GM18951 (cell line): ENCODE measurements around the gene MX2.
"Not testable (repeated sequence)": the region's sequence is repeated elsewhere in the genome, so short reads cannot be mapped to it uniquely, and the experiment has no call there.

ENCODE experiments used
- POLR2A ChIP-seq: IDR thresholded peaks from 4 replicates; pipeline ENCODE4 v1.6.1; 2011; ENCODE audit warnings: mild to moderate bottlenecking; ENCODE audit not compliant: insufficient read length, insufficient read depth; ENCODE audit errors: extremely low read depth
- in situ Hi-C: fragments of 300-500 bp; cut with MboI; formaldehyde crosslinking; loops from one replicate; pipeline ENCODE4 v1.12.0; 2022; ENCODE audit warnings: low sequenced_read_pairs, mixed read lengths, inconsistent platforms; ENCODE audit not compliant: unreplicated experiment

The MX2 gene, protein sequence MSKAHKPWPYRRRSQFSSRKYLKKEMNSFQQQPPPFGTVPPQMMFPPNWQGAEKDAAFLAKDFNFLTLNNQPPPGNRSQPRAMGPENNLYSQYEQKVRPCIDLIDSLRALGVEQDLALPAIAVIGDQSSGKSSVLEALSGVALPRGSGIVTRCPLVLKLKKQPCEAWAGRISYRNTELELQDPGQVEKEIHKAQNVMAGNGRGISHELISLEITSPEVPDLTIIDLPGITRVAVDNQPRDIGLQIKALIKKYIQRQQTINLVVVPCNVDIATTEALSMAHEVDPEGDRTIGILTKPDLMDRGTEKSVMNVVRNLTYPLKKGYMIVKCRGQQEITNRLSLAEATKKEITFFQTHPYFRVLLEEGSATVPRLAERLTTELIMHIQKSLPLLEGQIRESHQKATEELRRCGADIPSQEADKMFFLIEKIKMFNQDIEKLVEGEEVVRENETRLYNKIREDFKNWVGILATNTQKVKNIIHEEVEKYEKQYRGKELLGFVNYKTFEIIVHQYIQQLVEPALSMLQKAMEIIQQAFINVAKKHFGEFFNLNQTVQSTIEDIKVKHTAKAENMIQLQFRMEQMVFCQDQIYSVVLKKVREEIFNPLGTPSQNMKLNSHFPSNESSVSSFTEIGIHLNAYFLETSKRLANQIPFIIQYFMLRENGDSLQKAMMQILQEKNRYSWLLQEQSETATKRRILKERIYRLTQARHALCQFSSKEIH

GRCh38 chr21:41361786-41362604, at the start of gene MX2:
TSS of gene MX2 (plus strand) at chr21:41362027. CDS start at chr21:41376907, 14,880 bp downstream.
- in situ Hi-C loops: no loop called here
- TF ChIP-seq POLR2A: peak; percentile 63

- in situ Hi-C loops: not testable (repeated sequence)
Observed at GRCh38 chr21:41313285-41314164, 48.3 kb upstream of the MX2 start.

GRCh38 chr21:41315726-41316125, 46.1 kb upstream of the MX2 start:
- in situ Hi-C loops: no loop called here
- no peak for TF ChIP-seq POLR2A

- in situ Hi-C loops: no loop called here
- no peak for TF ChIP-seq POLR2A
Observed at GRCh38 chr21:41316200-41317062, 45.4 kb upstream of the MX2 start, which contains the start of gene FAM3B. TSS of gene FAM3B (plus strand) at chr21:41316801. CDS start at chr21:41316880, 79 bp downstream.

- in situ Hi-C loops: no loop called here
- no peak for TF ChIP-seq POLR2A
Observed at GRCh38 chr21:41317063-41317392, 44.8 kb upstream of the MX2 start.

GRCh38 chr21:41317458-41317857, 44.4 kb upstream of the MX2 start:
- in situ Hi-C loops: no loop called here
- no peak for TF ChIP-seq POLR2A

DNA sequence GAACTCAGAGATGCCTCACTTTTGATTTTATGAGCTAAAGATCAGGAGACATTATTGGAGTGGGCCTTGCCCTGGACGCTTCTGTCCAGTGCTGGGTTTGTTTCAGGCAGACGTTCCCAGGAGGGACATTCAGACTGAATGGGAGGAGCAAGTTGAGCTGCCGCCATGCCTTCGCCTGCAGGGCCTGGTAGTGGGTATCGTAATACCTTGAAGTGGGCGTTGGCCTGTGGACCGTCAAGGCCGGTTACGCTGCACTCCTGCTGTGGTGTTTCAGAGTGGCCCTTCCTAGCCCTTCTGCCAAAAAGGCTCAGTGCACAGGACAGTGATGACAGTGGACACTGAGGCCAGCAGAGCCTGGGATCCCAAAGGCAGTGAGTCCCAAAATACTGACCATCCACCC, 43.6 kb upstream of the MX2 start:
- no peak for TF ChIP-seq POLR2A
- in situ Hi-C loops: no loop called here

- in situ Hi-C loops: no loop called here
- no peak for TF ChIP-seq POLR2A
Observed at GRCh38 chr21:41319273-41319672, 42.6 kb upstream of the MX2 start.

DNA sequence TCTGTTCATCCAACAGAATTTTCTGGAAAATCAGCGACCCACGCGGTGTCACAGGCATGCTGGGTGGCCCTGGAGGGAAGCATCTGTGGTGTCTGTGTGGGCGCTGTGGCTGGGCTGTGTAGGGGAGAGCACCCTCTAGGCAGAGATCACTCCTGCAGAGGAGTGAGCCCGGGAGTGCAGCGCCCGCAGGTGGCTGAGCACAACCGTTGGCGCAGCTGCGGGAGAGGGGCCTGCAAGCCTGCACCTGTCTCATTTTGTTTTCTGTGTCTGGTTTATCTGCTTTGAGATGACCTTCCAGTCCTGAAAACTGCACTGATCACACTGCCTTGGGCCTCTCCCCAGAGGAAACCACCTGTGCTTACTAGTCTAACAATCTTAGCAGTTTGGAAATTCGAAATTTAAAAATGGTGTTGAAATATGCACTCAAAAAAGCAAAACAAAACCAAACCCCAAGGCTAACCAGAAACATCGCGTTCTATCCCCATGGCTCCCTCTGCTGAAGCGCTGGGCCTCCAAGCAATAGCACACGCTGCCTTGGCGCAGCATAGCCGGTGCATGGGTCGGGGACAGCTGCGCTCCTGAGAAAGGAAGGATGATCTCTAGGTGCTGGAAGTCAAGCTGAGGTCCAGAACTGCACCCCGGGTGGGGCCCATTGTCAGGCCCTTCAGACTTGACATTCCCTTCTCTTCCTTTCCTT, 40.5 kb upstream of the MX2 start:
- in situ Hi-C loops: no loop called here
- no peak for TF ChIP-seq POLR2A

- no peak for TF ChIP-seq POLR2A
- in situ Hi-C loops: no loop called here
Observed at GRCh38 chr21:41321908-41322495, 39.8 kb upstream of the MX2 start.
